ENCODE measurements around the gene WDR87. TPM values are rescaled to one million over a fixed set of nuclear protein-coding genes. Genes with fewer than 3 reads are reported as not detected.
"Not testable (repeated sequence)": the region's sequence is repeated elsewhere in the genome, so short reads cannot be mapped to it uniquely, and the experiment has no call there.

The WDR87 gene
- polyA plus RNA-seq, 3 donors = not detected

DNA sequence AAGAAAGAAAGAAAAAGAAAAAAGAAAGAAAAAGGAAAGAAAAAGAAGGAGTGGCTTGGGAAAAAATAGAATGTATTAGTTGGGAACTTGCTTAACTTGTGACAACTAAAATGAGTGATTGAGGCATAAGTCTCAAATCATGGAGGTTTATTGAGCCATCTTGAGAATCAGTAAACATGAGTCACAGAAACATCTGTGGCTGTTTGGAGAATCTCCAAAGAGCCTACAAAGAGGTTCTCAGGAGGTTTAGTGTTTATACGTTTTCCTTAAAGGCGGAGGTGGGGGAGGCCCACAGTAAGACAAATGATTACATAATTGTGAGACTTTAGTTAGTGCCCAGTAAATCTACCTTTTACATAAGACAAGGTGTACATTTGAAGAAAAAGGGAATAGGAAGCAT is 38.6 kb downstream of the WDR87 start:
- Histone ChIP-seq H3K9ac (ENCODE audit: insufficient read depth, low read length, poor library complexity, severe bottlenecking) (no peak overlapping the region), H3K79me2 (ENCODE audit: insufficient read depth, low read length) (no peaks in the 10 kb centered on the region), H3K27ac (ENCODE audit: low read depth in 1 of 2, low read length in 2 of 2) (no peak overlapping the region), H3K36me3 (replicated peaks in 1 of 2; ENCODE audit: control insufficient read depth in 1 of 2, insufficient read depth in 2 of 2, low read length in 2 of 2) (no peaks in the 10 kb centered on the region), H4K20me1 (ENCODE audit: insufficient read depth, low read length) (no peaks in the 10 kb centered on the region), H3K9me3 (replicated peaks in 1 of 2; ENCODE audit: control insufficient read depth in 1 of 2, insufficient read depth in 1 of 2, low read length in 2 of 2) (peaks cover 12 to 32% of the 10 kb centered on the region in 2 donors), H2AFZ (ENCODE audit: insufficient read depth, low read depth, low read length, poor library complexity, severe bottlenecking) (no peak overlapping the region), H3K27me3 (ENCODE audit: control insufficient read depth in 2 of 2, insufficient read depth in 2 of 2, low read length in 2 of 2) (no peaks in the 10 kb centered on the region), H3K4me2 (replicated peaks; ENCODE audit: extremely low read depth, low read length, poor library complexity, severe bottlenecking) (no peak overlapping the region), H3K4me1 (ENCODE audit: control insufficient read depth in 1 of 2, insufficient read depth in 2 of 2, low read length in 2 of 2) (no peaks in the 10 kb centered on the region), H3K4me3 (replicated peaks in 1 of 3; ENCODE audit: low read depth in 2 of 3, low read length in 3 of 3) (no peak overlapping the region)
- DNase-seq = no peak
- no peaks in the 10 kb centered on the region for H3K4me1 Mint-ChIP-seq
- intact Hi-C loops (cut with micrococcal nuclease) = no loop called here
- H3K27me3 Mint-ChIP-seq (ENCODE audit: low read depth in 3 of 3) = peaks cover 0 to 3% (median 2%) of the 10 kb centered on the region in 3 donors
- WGBS (ENCODE audit: insufficient coverage) = no CpG with 5 or more reads among the region's 2 CpGs
- H3K36me3 Mint-ChIP-seq = no peaks in the 10 kb centered on the region
- no peak overlapping the region for H3K27ac Mint-ChIP-seq
- TF ChIP-seq, protein P1, sequence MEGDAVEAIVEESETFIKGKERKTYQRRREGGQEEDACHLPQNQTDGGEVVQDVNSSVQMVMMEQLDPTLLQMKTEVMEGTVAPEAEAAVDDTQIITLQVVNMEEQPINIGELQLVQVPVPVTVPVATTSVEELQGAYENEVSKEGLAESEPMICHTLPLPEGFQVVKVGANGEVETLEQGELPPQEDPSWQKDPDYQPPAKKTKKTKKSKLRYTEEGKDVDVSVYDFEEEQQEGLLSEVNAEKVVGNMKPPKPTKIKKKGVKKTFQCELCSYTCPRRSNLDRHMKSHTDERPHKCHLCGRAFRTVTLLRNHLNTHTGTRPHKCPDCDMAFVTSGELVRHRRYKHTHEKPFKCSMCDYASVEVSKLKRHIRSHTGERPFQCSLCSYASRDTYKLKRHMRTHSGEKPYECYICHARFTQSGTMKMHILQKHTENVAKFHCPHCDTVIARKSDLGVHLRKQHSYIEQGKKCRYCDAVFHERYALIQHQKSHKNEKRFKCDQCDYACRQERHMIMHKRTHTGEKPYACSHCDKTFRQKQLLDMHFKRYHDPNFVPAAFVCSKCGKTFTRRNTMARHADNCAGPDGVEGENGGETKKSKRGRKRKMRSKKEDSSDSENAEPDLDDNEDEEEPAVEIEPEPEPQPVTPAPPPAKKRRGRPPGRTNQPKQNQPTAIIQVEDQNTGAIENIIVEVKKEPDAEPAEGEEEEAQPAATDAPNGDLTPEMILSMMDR (IDR thresholded peaks at IDR 0.05) = no peak
- H3K4me3 Mint-ChIP-seq = no peak overlapping the region
- peaks cover 26 to 57% (median 39%) of the 10 kb centered on the region in 7 donors for H3K9me3 Mint-ChIP-seq

DNA sequence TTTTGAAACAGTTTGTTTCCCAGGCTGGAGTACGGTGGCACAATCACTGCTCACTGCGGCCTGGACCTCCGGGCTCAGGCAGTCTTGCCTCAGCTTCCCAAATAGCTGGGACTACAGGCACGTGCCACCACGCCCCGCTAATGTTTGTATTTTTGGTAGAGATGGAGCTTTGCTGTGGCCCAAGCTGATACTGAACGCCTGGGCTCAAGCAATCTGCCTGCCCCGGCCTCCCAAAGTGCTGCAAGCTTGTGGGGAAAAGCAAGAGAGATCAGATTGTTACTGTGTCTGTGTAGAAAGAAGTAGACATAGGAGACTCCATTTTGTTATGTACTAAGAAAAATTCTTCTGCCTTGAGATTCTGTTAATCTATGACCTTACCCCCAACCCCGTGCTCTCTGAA is 40.5 kb downstream of the WDR87 start:
- H3K4me3 Mint-ChIP-seq; H4K20me1 ChIP-seq (ENCODE audit: insufficient read depth, low read length); H3K4me3 ChIP-seq (replicated peaks in 1 of 3; ENCODE audit: low read depth in 2 of 3, low read length in 3 of 3); H3K4me1 ChIP-seq (ENCODE audit: control insufficient read depth in 1 of 2, insufficient read depth in 2 of 2, low read length in 2 of 2); H3K4me2 ChIP-seq (replicated peaks; ENCODE audit: extremely low read depth, low read length, poor library complexity, severe bottlenecking); H3K27ac ChIP-seq (ENCODE audit: low read depth in 1 of 2, low read length in 2 of 2); DNase-seq; H3K4me1 Mint-ChIP-seq; H2AFZ ChIP-seq (ENCODE audit: insufficient read depth, low read depth, low read length, poor library complexity, severe bottlenecking); H3K36me3 ChIP-seq (replicated peaks in 1 of 2; ENCODE audit: control insufficient read depth in 1 of 2, insufficient read depth in 2 of 2, low read length in 2 of 2); H3K79me2 ChIP-seq (ENCODE audit: insufficient read depth, low read length); H3K27ac Mint-ChIP-seq; intact Hi-C loops (cut with micrococcal nuclease); H3K36me3 Mint-ChIP-seq; H3K27me3 ChIP-seq (ENCODE audit: control insufficient read depth in 2 of 2, insufficient read depth in 2 of 2, low read length in 2 of 2); H3K9ac ChIP-seq (ENCODE audit: insufficient read depth, low read length, poor library complexity, severe bottlenecking); H3K27me3 Mint-ChIP-seq (ENCODE audit: low read depth in 3 of 3): not testable (repeated sequence)
- peaks cover 22 to 48% (median 32%) of the 10 kb centered on the region in 7 donors for H3K9me3 Mint-ChIP-seq
- 94% methylated on average over 7 of the region's 9 CpGs for WGBS (ENCODE audit: insufficient coverage)
- H3K9me3 ChIP-seq (replicated peaks in 1 of 2; ENCODE audit: control insufficient read depth in 1 of 2, insufficient read depth in 1 of 2, low read length in 2 of 2) = peaks cover 12 to 35% of the 10 kb centered on the region in 2 donors

All from CD14-positive monocyte (primary cell).